ENCODE data around the gene NLRP1.

GRCh38 chr17:5509482-5509881, 74.8 kb downstream of the NLRP1 start:
- no peak for TF ChIP-seq CTCF (IDR thresholded peaks at IDR 0.05; ENCODE audit: low read depth, low read length, missing input control)
- TF ChIP-seq MAX (IDR thresholded peaks at IDR 0.05): no peak
- no peak for TF ChIP-seq RAD21 (IDR thresholded peaks at IDR 0.05)
- TF ChIP-seq FOXA1 (IDR thresholded peaks at IDR 0.05): no peak
- no peak for TF ChIP-seq GABPA (IDR thresholded peaks at IDR 0.05 in 1 of 2, conservative IDR thresholded peaks at IDR 0.05 in 1 of 2)
- TF ChIP-seq YY1 (IDR thresholded peaks at IDR 0.05): no peak
- TF ChIP-seq EGR1 (IDR thresholded peaks at IDR 0.05; ENCODE audit: low read depth in 2 of 2): no peak
- TF ChIP-seq HNF4A (conservative IDR thresholded peaks at IDR 0.05): no peak
- TF ChIP-seq SP1 (IDR thresholded peaks at IDR 0.05): no peak
- no peak for TF ChIP-seq REST (IDR thresholded peaks at IDR 0.05)
- no peak for TF ChIP-seq TAF1 (conservative IDR thresholded peaks at IDR 0.05)
- TF ChIP-seq ZBTB33 (IDR thresholded peaks at IDR 0.05): no peak
- TF ChIP-seq JUND (IDR thresholded peaks at IDR 0.05): no peak
- TF ChIP-seq RXRA (IDR thresholded peaks at IDR 0.05): no peak

All from liver (tissue), 3 donors.